Measurements from ENCODE around the gene TTC16. TPM values are rescaled to one million over a fixed set of nuclear protein-coding genes. Genes with fewer than 3 reads are reported as not detected.

The TTC16 gene
- total RNA-seq, 6 donors from 2014 or later: 0.29 to 9.4 (median 3.1) TPM

DNA sequence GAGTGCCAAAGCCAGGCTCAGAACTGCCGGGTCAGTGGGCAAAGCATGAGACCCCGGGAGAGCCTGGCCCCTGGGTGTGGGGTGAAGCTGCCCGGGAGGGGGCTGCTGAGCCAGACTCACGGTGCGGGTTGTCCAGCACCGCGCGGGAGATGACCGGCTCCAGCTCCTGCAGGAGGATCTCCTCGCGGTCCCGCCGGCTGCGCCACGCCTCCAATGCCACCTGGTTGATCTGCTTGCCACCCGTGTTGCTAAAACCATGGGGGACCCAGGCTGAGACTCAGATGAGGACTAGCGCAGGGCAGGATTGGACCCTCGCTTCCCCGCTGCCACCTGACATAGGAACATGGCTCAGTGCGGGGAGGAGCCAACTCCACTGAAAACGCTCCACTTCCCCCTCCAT is 16.6 kb downstream of the TTC16 start:
- H3K4me1 ChIP-seq: peaks cover 7 to 18% (median 11%) of the 10 kb centered on the region in 4 donors
- no peak overlapping the region for H3K27ac ChIP-seq
- DNase-seq (peak in 1 of 2 donors; percentile 82), ATAC-seq (ENCODE audit: low FRiP score in 2 of 2) (no peak)
- H3K9me3 ChIP-seq: no peaks in the 10 kb centered on the region
- H3K36me3 ChIP-seq: peaks cover 0 to 22% (median 21%) of the 10 kb centered on the region in 4 donors
- no peaks in the 10 kb centered on the region for H3K27me3 ChIP-seq
- H3K4me3 ChIP-seq: no peak overlapping the region
- no peak for TF ChIP-seq POLR2A (IDR thresholded peaks at IDR 0.05)
- no peak for TF ChIP-seq EP300 (IDR thresholded peaks at IDR 0.05)
- TF ChIP-seq, protein P1, sequence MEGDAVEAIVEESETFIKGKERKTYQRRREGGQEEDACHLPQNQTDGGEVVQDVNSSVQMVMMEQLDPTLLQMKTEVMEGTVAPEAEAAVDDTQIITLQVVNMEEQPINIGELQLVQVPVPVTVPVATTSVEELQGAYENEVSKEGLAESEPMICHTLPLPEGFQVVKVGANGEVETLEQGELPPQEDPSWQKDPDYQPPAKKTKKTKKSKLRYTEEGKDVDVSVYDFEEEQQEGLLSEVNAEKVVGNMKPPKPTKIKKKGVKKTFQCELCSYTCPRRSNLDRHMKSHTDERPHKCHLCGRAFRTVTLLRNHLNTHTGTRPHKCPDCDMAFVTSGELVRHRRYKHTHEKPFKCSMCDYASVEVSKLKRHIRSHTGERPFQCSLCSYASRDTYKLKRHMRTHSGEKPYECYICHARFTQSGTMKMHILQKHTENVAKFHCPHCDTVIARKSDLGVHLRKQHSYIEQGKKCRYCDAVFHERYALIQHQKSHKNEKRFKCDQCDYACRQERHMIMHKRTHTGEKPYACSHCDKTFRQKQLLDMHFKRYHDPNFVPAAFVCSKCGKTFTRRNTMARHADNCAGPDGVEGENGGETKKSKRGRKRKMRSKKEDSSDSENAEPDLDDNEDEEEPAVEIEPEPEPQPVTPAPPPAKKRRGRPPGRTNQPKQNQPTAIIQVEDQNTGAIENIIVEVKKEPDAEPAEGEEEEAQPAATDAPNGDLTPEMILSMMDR (IDR thresholded peaks at IDR 0.05): no peak
- TF ChIP-seq POLR2AphosphoS5 (IDR thresholded peaks at IDR 0.05): no peak
- 87 to 100% methylated on average over 5 to 21 of the region's 21 CpGs for WGBS, 2 donors

DNA sequence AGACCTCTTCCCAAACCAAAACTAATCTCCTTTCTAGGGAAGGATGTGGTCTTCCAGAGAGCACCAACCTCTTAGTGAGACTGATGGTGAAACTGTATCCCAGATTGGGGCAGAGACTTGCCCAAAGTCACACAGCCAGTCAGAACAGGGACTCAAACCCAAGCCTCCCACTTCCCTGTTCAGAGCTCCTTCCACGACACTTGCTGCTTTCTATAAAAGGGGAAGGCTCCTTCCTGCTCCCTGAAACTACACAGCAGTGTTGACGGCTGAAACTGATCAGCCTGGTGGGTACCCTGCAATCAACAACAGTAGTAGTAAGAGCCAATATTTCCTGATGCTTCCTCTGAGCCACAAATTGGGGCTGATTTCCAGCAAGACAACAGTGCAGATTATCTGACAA is 17.7 kb downstream of the TTC16 start:
- WGBS, 2 donors: 75 to 89% methylated on average over 2 of the region's 2 CpGs
- H3K27ac ChIP-seq: peak overlapping the region in 3 of 4 donors; percentile 89 to 95 (median 95)

DNA sequence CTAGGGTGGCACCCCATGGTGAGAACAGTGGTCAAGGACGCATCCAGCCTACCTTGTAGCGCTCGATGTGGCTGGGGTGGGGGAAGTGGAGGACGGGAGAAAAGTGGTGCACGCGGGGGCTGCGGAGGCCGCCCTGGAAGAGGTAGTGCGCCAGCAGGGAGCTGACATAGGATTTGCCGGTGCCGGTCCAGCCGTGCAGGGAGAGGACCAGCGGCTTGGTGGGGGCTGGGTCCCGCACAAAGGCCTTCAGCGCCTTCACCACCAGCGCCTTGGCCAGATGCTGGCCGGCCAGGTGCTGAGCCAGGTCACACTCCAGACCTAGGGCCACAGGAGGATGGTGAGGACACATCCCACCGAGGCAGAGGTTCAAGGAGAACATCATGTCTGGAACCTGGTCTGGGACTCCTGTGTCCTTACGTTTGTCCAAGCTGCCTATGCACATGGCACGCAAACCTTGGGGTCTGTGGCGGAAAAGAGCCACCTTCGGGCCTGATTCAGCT is 18.4 kb downstream of the TTC16 start:
- ATAC-seq (ENCODE audit: low FRiP score in 2 of 2) (no peak), DNase-seq (peak in 1 of 2 donors; percentile 85)
- TF ChIP-seq EP300 (IDR thresholded peaks at IDR 0.05) (no peak), POLR2AphosphoS5 (IDR thresholded peaks at IDR 0.05) (no peak), POLR2A (IDR thresholded peaks at IDR 0.05) (no peak)
- TF ChIP-seq, protein P1 (IDR thresholded peaks at IDR 0.05): no peak
- H3K4me3 ChIP-seq: peak overlapping the region in 3 of 4 donors; percentile 68 to 88 (median 74)
- peak overlapping the region; percentile 89 to 95 (median 94) for H3K27ac ChIP-seq
- no peaks in the 10 kb centered on the region for H3K27me3 ChIP-seq
- H3K4me1 ChIP-seq: peaks cover 7 to 18% (median 11%) of the 10 kb centered on the region in 4 donors
- 48 to 68% methylated on average over 18 to 20 of the region's 22 CpGs for WGBS, 2 donors
- no peaks in the 10 kb centered on the region for H3K9me3 ChIP-seq
- peaks cover 0 to 39% (median 33%) of the 10 kb centered on the region in 4 donors for H3K36me3 ChIP-seq

More for the DNA sequence above, 17.7 kb downstream of the TTC16 start:
- no peak for TF ChIP-seq EP300 (IDR thresholded peaks at IDR 0.05)
- TF ChIP-seq, protein P1 (IDR thresholded peaks at IDR 0.05): no peak
- no peak for TF ChIP-seq POLR2A (IDR thresholded peaks at IDR 0.05)
- no peak for TF ChIP-seq POLR2AphosphoS5 (IDR thresholded peaks at IDR 0.05)
- Histone ChIP-seq H3K36me3 (peaks cover 0 to 32% (median 29%) of the 10 kb centered on the region in 4 donors), H3K9me3 (no peaks in the 10 kb centered on the region), H3K4me1 (peaks cover 7 to 18% (median 11%) of the 10 kb centered on the region in 4 donors), H3K27me3 (no peaks in the 10 kb centered on the region), H3K4me3 (no peak overlapping the region)
- DNase-seq: no peak
- ATAC-seq (ENCODE audit: low FRiP score in 2 of 2): no peak

DNA sequence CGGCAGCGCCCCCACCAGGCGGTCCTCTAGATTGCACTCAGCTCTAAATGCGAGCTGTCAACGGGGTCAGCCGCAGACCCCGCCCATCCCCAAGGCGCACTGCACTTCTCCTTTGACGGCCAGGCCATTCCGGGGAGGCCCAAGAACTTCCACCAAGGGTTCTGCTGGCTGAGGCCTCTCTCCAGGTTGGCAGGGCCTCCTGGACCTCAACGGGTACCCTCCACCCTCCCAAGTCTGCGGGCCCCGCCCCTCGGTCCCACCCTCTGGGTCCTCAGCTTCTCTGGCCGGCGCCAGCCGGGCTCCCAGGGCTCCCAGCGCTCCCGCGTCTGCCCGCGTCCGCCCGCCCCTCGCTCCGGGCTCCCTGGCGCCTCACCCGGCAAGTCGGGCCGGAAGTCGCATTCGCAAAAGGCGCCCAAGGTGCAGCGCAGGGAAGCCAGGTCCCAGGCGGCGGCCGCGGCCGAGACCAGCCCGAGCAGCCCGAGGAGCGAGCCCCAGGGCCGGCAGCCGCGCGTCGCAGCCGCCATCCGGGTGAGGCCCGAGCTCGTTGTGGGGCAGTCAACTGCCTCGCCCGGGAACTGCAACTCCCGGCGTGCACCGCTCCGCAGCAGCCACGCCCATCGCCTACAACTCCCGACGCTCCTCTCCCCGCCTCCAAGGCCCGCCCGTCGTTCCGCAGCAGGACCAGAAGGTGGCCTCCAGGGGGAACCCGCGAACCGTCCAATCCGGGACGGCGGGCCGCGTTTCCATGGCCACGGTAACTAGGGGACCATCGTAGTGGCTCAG is 19.1 kb downstream of the TTC16 start, which contains the start of gene TOR2A:
Gene TOR2A, minus strand, starts transcription at position 548 of the 783 bp plus-strand sequence. Its CDS starts 24 bp downstream, at position 524.
- H3K4me1 ChIP-seq: peaks cover 9 to 23% (median 13%) of the 10 kb centered on the region in 4 donors
- peaks cover 0 to 45% (median 38%) of the 10 kb centered on the region in 4 donors for H3K36me3 ChIP-seq
- peak in 3 of 4 donors; percentile 73 to 93 (median 84) for TF ChIP-seq POLR2A (IDR thresholded peaks at IDR 0.05)
- TF ChIP-seq, protein P1 (IDR thresholded peaks at IDR 0.05): peak; percentile 88 to 100 (median 98)
- TF ChIP-seq EP300 (IDR thresholded peaks at IDR 0.05): peak in 1 of 4 donors; percentile 50
- TF ChIP-seq POLR2AphosphoS5 (IDR thresholded peaks at IDR 0.05): peak; percentile 87 to 88
- no peaks in the 10 kb centered on the region for H3K27me3 ChIP-seq
- H3K9me3 ChIP-seq: no peaks in the 10 kb centered on the region
- DNase-seq: peak; percentile 98 to 99
- peak within 1 kb of the TSS; percentile 89 to 95 (median 94) for H3K27ac ChIP-seq
- H3K4me3 ChIP-seq: peak within 1 kb of the TSS; percentile 63 to 88 (median 71)
- ATAC-seq (ENCODE audit: low FRiP score in 2 of 2): peak; percentile 97 to 98
- 1 to 2% methylated on average over 17 to 18 of the region's 76 CpGs for WGBS, 2 donors
